ENCODE measurements around the gene CTNNA3. TPM values are rescaled to one million over a fixed set of nuclear protein-coding genes. Genes with fewer than 3 reads are reported as not detected.

Gene CTNNA3
- total RNA-seq, 1 experiment from 2014 or later: 0.32 TPM

DNA sequence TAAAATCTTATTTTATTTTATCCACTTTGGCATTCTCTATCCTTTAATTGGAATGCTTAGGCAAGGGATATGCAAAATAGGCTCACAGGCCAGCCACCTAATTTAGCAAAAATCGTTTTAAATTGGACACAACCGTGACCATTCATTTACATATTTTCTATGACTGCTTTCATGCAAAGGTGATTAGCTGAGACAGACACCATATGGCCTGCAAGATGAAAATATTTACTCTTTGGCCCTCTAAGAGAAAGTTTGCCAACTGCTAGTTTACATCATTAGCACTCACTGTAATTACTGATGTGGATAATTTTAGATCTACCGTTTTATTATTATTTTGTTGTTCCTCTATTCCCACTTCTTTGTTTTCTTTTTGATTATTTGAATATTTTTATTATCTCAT lies 1145.6 kb downstream of the CTNNA3 start:
- CTCF ChIA-PET: no interaction called here
- H3K9me2 ChIP-seq (ENCODE audit: insufficient read depth): no peaks in the 10 kb centered on the region
- ATAC-seq (no peak), DNase-seq (ENCODE audit: low read depth, low spot score) (no peak)
- no peaks in the 10 kb centered on the region for H3K27me3 ChIP-seq (ENCODE audit: insufficient read depth, low read length)
- intact Hi-C loops (cut with micrococcal nuclease): no loop called here
- H3K4me1 ChIP-seq (ENCODE audit: control insufficient read depth in 1 of 2, insufficient read depth in 2 of 2, low read length in 2 of 2): no peaks in the 10 kb centered on the region
- no peak overlapping the region for H3K4me2 ChIP-seq (ENCODE audit: low read length)
- TF ChIP-seq CEBPB (IDR thresholded peaks at IDR 0.05; ENCODE audit: low read depth) (no peak), TCF7L2 (IDR thresholded peaks at IDR 0.05; ENCODE audit: borderline replicate concordance, extremely low read depth, insufficient read depth, insufficient read length) (no peak), FOSL1 (IDR thresholded peaks at IDR 0.05; ENCODE audit: low read depth) (no peak), SRF (IDR thresholded peaks at IDR 0.05; ENCODE audit: low read depth) (no peak), ZFX (IDR thresholded peaks at IDR 0.05) (no peak), SP1 (IDR thresholded peaks at IDR 0.05; ENCODE audit: low read depth) (no peak), REST (IDR thresholded peaks at IDR 0.05; ENCODE audit: low read depth) (no peak), ZBTB33 (IDR thresholded peaks at IDR 0.05; ENCODE audit: extremely low read depth, insufficient replicate concordance, low read length) (no peak)
- no peaks in the 10 kb centered on the region for H3K36me3 ChIP-seq (ENCODE audit: control insufficient read depth in 1 of 2, insufficient read depth in 2 of 2, low read length in 2 of 2)
- POLR2A ChIA-PET: no interaction called here
- RAD21 ChIA-PET (ENCODE audit: low non-redundant PET in 1 of 2, low total read pairs in 2 of 2, uncharacterized antibody in 2 of 2, unreplicated experiment in 2 of 2): no interaction called here
- no peak overlapping the region for H3K4me3 ChIP-seq (replicated peaks in 1 of 2; ENCODE audit: low read depth in 1 of 2, low read length in 2 of 2)
- no TSS peak for BruUV-seq (replicated peaks)
- H3K9me3 ChIP-seq (ENCODE audit: control insufficient read depth in 1 of 2, insufficient read depth in 1 of 2, low read depth in 1 of 2, low read length in 2 of 2): no peaks in the 10 kb centered on the region
- no peak overlapping the region for H2AFZ ChIP-seq (ENCODE audit: low read depth, low read length, poor library complexity, severe bottlenecking)
- no peak overlapping the region for H3K27ac ChIP-seq (ENCODE audit: low read depth, low read length)
- no peaks in the 10 kb centered on the region for H3K79me2 ChIP-seq (ENCODE audit: insufficient read depth, low read length)
- H3K9ac ChIP-seq (ENCODE audit: low read length): no peak overlapping the region
- H4K20me1 ChIP-seq (ENCODE audit: insufficient read depth): no peaks in the 10 kb centered on the region
